Measurements from ENCODE around the gene GLT6D1. TPM values are rescaled to one million over a fixed set of nuclear protein-coding genes. Genes with fewer than 3 reads are reported as not detected.

Gene GLT6D1
- total and polyA plus RNA-seq, 2 of the 4 experiments (the other 2 are of a cell fraction) = not detected

- ATAC-seq (ENCODE audit: low read depth) = no peak
- POLR2A ChIA-PET (ENCODE audit: unreplicated experiment) = no interaction called here
Measured at GRCh38 chr9:135617538-135617900, 21.8 kb downstream of the GLT6D1 start.

More at GRCh38 chr9:135617538-135617900, 21.8 kb downstream of the GLT6D1 start:
- Histone ChIP-seq H2AK5ac (ENCODE audit: low read depth, low read length) (no peak overlapping the region), H2AK9ac (replicated peaks; ENCODE audit: low read depth, low read length, poor library complexity) (no peak overlapping the region), H3K9me3 (ENCODE audit: control insufficient read depth, insufficient read depth, low read length) (no peaks in the 10 kb centered on the region), H3K4me3 (ENCODE audit: insufficient read depth, low read depth, low read length) (no peak overlapping the region), H3K4me2 (ENCODE audit: low read depth, low read length) (no peak overlapping the region), H4K5ac (ENCODE audit: low read depth, low read length) (no peak overlapping the region), H3K4me1 (ENCODE audit: control insufficient read depth, insufficient read depth, low read length) (no peaks in the 10 kb centered on the region), H3K14ac (replicated peaks; ENCODE audit: low read depth, low read length) (no peak overlapping the region), H3K23ac (ENCODE audit: low read depth, low read length) (no peak overlapping the region), H3K56ac (ENCODE audit: extremely low read depth, insufficient read depth, low read length) (no peak overlapping the region), H2BK20ac (ENCODE audit: low read depth, low read length) (no peak overlapping the region), H4K8ac (ENCODE audit: low read depth in 2 of 2, low read length in 2 of 2) (no peak overlapping the region), H3K9ac (ENCODE audit: low read depth, low read length) (no peak overlapping the region), H4K91ac (ENCODE audit: insufficient read depth, low read depth, low read length) (no peak overlapping the region), H3K4ac (ENCODE audit: low read depth, low read length) (no peak overlapping the region), H3K27me3 (ENCODE audit: control insufficient read depth, insufficient read depth, low read length) (no peaks in the 10 kb centered on the region; the same call in 1 of the 2 replicates), H2BK5ac (ENCODE audit: low read depth, low read length, poor library complexity, severe bottlenecking) (no peak overlapping the region), H3K9me1 (ENCODE audit: insufficient read depth, low read length) (no peaks in the 10 kb centered on the region), H3K18ac (ENCODE audit: low read depth, low read length) (no peak overlapping the region), H4K20me1 (ENCODE audit: insufficient read depth, low read length) (no peaks in the 10 kb centered on the region), H3K79me1 (ENCODE audit: low read depth in 1 of 2, low read length in 2 of 2) (no peaks in the 10 kb centered on the region), H3K27ac (ENCODE audit: insufficient read depth, low read length) (no peak overlapping the region), H3K36me3 (ENCODE audit: control insufficient read depth, insufficient read depth, low read length) (no peaks in the 10 kb centered on the region), H2AFZ (replicated peaks; ENCODE audit: low read length, poor library complexity) (no peak overlapping the region), H2BK15ac (ENCODE audit: low read depth, low read length) (no peak overlapping the region), H2BK120ac (ENCODE audit: low read depth, low read length) (no peak overlapping the region)
- BruUV-seq (replicated peaks) = no TSS peak
- dilution Hi-C loops (cut with HindIII; ENCODE audit: low sequenced_read_pairs, unreplicated experiment) (no loop called here), intact Hi-C loops (cut with micrococcal nuclease) (no loop called here), in situ Hi-C loops (cut with MboI; ENCODE audit: low sequenced_read_pairs) (loop anchor here (25.0 kb wide), 1 partner anchor 320 kb away; no protein-coding TSS in a partner anchor)
- WGBS, 2 experiments (ENCODE audit: extremely low coverage in 2 of 2, insufficient read length in 1 of 2) = 23% methylated on average over 4 of the region's 13 CpGs; no CpG with 5 or more reads in 1 of the 2 experiments
- CTCF ChIA-PET = no interaction called here
- DNase-seq = no peak
- TF ChIP-seq RCOR1 (IDR thresholded peaks at IDR 0.05; ENCODE audit: insufficient replicate concordance, low read length) = no peak
- TF ChIP-seq ELK1 (IDR thresholded peaks at IDR 0.05; ENCODE audit: borderline replicate concordance, low read depth, low read length) = no peak
- TF ChIP-seq NFE2L2 (IDR thresholded peaks at IDR 0.05; ENCODE audit: low read depth, low read length) = no peak

Measured in IMR-90 (cell line).